GM12878 (cell line): ENCODE data around the gene MST1. TPM values are rescaled to one million over a fixed set of nuclear protein-coding genes. Genes with fewer than 3 reads are reported as not detected.

Source experiments
- ATAC-seq: fragments of 200-7000 bp; cut with Tn5 transposase; 3 replicates; pipeline ENCODE4 v1.9.1; 2020; ENCODE audit warnings: mild to moderate bottlenecking, moderate library complexity
- BruUV-seq: library from RNA; stranded (reverse); fragments of 400-500 nt; replicated peaks from 2 replicates; lab custom pipeline; 2021; lab: Mats Ljungman, UMichigan
- CTCF ChIA-PET: fragments of 300-600 bp; sonication (Branson Sonifier 250); formaldehyde crosslinking; extraction: SDS; loops from one replicate; lab custom pipeline; 2021; ENCODE audit warnings: inconsistent platforms; lab: Yijun Ruan, JAX
- POLR2A ChIA-PET: fragments of 350-600 bp; formaldehyde crosslinking; extraction: SDS; loops from one replicate; lab custom pipeline; 2021; ENCODE audit warnings: inconsistent platforms; lab: Charles Lee
- RAD21 ChIA-PET: fragments of 300-600 bp; sonication (Branson Sonifier 250); formaldehyde crosslinking; loops from one replicate; lab custom pipeline; 2023; ENCODE audit warnings: antibody characterized with exemption; ENCODE audit not compliant: unreplicated experiment; lab: Charles Lee
- SMC1A ChIA-PET: fragments of 300-600 bp; sonication (Branson Sonifier 250); formaldehyde crosslinking; loops from one replicate; lab custom pipeline; 2023; ENCODE audit not compliant: unreplicated experiment, uncharacterized antibody; lab: Charles Lee
- DNase-seq: peaks from one replicate; pipeline ENCODE4 v3.0.0-alpha.2; 2011; ENCODE audit warnings: low read depth, low spot score
- FAIRE-seq: peaks from 3 replicates; lab custom pipeline; 2011; peaks lifted over from hg19 to GRCh38; lab: Jason Lieb, UNC
- H2AFZ ChIP-seq: 2 replicates; pipeline ENCODE4 v1.6.0; 2011; ENCODE audit warnings: low read depth, low read length, control low read depth; ENCODE audit not compliant: control insufficient read depth
- H3K27ac ChIP-seq: 2 replicates; pipeline ENCODE4 v1.5.1; 2011; ENCODE audit warnings: control low read depth; ENCODE audit not compliant: control insufficient read depth, insufficient read depth
- H3K27me3 ChIP-seq, 2 experiments: replicated peaks in 1 of 2; 2 replicates each; pipeline versions ENCODE4 v1.6.0 to v1.6.1; 2011; ENCODE audit warnings: low read length in 1 of 2; ENCODE audit not compliant: control insufficient read depth in 2 of 2, insufficient read depth in 2 of 2
- H3K36me3 ChIP-seq, 2 experiments: 2 replicates each; pipeline ENCODE4 v1.5.1; 2011; ENCODE audit warnings: low read length in 1 of 2; ENCODE audit not compliant: control insufficient read depth in 2 of 2, insufficient read depth in 2 of 2
- H3K4me1 ChIP-seq: 2 replicates; pipeline ENCODE4 v1.6.1; 2011; ENCODE audit warnings: mild to moderate bottlenecking, low read length, moderate library complexity, mixed read lengths; ENCODE audit not compliant: control insufficient read depth, insufficient read depth
- H3K4me2 ChIP-seq: 2 replicates; pipeline ENCODE4 v1.6.0; 2011; ENCODE audit warnings: control low read depth; ENCODE audit not compliant: control insufficient read depth, insufficient read depth
- H3K4me3 ChIP-seq: fragments of 200-600 bp; sonication (generic); 2 replicates; pipeline ENCODE4 v1.5.1; 2016
- H3K79me2 ChIP-seq: 2 replicates; pipeline ENCODE4 v1.6.0; 2011; ENCODE audit warnings: low read length; ENCODE audit not compliant: control insufficient read depth, insufficient read depth
- H3K9ac ChIP-seq: 2 replicates; pipeline ENCODE4 v1.8.0; 2011; ENCODE audit warnings: low read length, control low read depth, mixed read lengths; ENCODE audit not compliant: control insufficient read depth, insufficient read depth
- H3K9me3 ChIP-seq: replicated peaks from 3 replicates; pipeline ENCODE4 v1.5.1; 2011; ENCODE audit warnings: mild to moderate bottlenecking, low read length; ENCODE audit not compliant: control insufficient read depth, insufficient read depth
- H4K20me1 ChIP-seq: 2 replicates; pipeline ENCODE4 v1.6.0; 2011; ENCODE audit not compliant: control insufficient read depth, insufficient read depth
- BCLAF1 ChIP-seq: fragments of 450-650 bp; IDR thresholded peaks from 2 replicates; pipeline ENCODE4 v1.6.1; 2017; ENCODE audit warnings: antibody characterized with exemption, mild to moderate bottlenecking, moderate library complexity
- CBX3 ChIP-seq: fragments of 200-600 bp; sonication (generic); IDR thresholded peaks from 2 replicates; pipeline ENCODE4 v1.6.1; 2016; ENCODE audit warnings: low read depth, borderline replicate concordance
- FOXK2 ChIP-seq: fragments of 450-650 bp; IDR thresholded peaks from 2 replicates; pipeline ENCODE4 v1.6.1; 2017; ENCODE audit warnings: mild to moderate bottlenecking, moderate library complexity
- SREBF1 ChIP-seq: IDR thresholded peaks from 2 replicates; pipeline ENCODE4 v1.6.1; 2012; ENCODE audit warnings: mild to moderate bottlenecking, low read length
- TCF3 ChIP-seq: IDR thresholded peaks from 2 replicates; pipeline ENCODE4 v1.6.1; 2012; ENCODE audit warnings: low read depth, mild to moderate bottlenecking, low read length, borderline replicate concordance; ENCODE audit not compliant: insufficient read depth
- WGBS: methylation state at CpG from one replicate; pipeline ENCODE4 v1.1.6; 2016; ENCODE audit warnings: low lambda C conversion rate; ENCODE audit not compliant: insufficient replicate concordance, insufficient coverage; ENCODE audit errors: missing lambda C conversion rate; 5-methylcytosine and 5-hydroxymethylcytosine counted together
- in situ Hi-C: fragments of 300-500 bp; cut with MboI; formaldehyde crosslinking; loops from 9 replicates; pipeline ENCODE4 v1.14.3; 2018; ENCODE audit warnings: mixed read lengths
- intact Hi-C: fragments of 100-400 bp; cut with micrococcal nuclease; formaldehyde crosslinking; loops from one replicate; pipeline ENCODE4 v1.14.2; 2022; ENCODE audit not compliant: unreplicated experiment
- polyA plus RNA-seq, 11 experiments: library from polyadenylated mRNA; depleted of rRNA in 4 of 11; unstranded in 6 of 11; stranded (reverse) in 5 of 11; fragments of >200 nt; fragmentation: Nextera tagmentation in 4 of 11; fragmentation: Illumina TruSeq in 1 of 11; extraction: Ambion mirVana in 4 of 11; extraction: Trizol in 1 of 11; gene quantifications; 1 replicate in 1 of 11; 2 replicates in 10 of 11; pipeline versions ENCODE4 v1.2.1 to v1.2.3, GENCODE V29; 2011 to 2016; ENCODE audit warnings: inconsistent platforms in 2 of 11, missing spikeins in 2 of 11, low read depth in 1 of 11
- total RNA-seq, 4 experiments: library from RNA; depleted of rRNA in 3 of 4; stranded (reverse); fragments of >200 nt in 3 of 4; fragmentation: Illumina TruSeq in 1 of 4; extraction: Trizol in 1 of 4; gene quantifications; 2 replicates each; pipeline versions ENCODE4 v1.2.1 to v1.2.3, GENCODE V29; 2013 to 2021

MST1 gene
- total and polyA plus RNA-seq, 10 of the 15 experiments (the other 5 are each of a cell fraction or from before 2014, with no cell fraction given): 1.2 to 25.5 (median 4.1) TPM

GRCh38 chr3:49669352-49669751 is 19.9 kb downstream of the MST1 start:
- H3K9me3 ChIP-seq: no peaks in the 10 kb centered on the region
- peaks cover 8% of the 10 kb centered on the region for H3K79me2 ChIP-seq
- no peak overlapping the region for H3K27ac ChIP-seq
- 98% methylated on average over 3 of the region's 3 CpGs for WGBS
- no peak overlapping the region for H3K9ac ChIP-seq
- H3K27me3 ChIP-seq: no peaks in the 10 kb centered on the region
- ChIA-PET RAD21 (interaction anchor here (0.8 to 1.6 kb wide), 2 partner anchors 115 to 129 kb away, joined by 4 to 13 read pairs; partner anchors contain the start of gene BSN), SMC1A (interaction anchor here (1.8 kb wide), 1 partner anchor 129 kb away, joined by 4 read pairs; no protein-coding TSS in a partner anchor), POLR2A (no interaction called here), CTCF (interaction anchor here (5.3 kb wide), 1 partner anchor 131 kb away, joined by 210 read pairs; no protein-coding TSS in a partner anchor)
- ATAC-seq: no peak
- no peaks in the 10 kb centered on the region for H3K36me3 ChIP-seq
- H4K20me1 ChIP-seq: no peaks in the 10 kb centered on the region
- in situ Hi-C loops (no loop called here), intact Hi-C loops (no loop called here)
- TF ChIP-seq FOXK2 (no peak), TCF3 (no peak), CBX3 (no peak), SREBF1 (no peak), BCLAF1 (no peak)
- no peak for FAIRE-seq
- BruUV-seq: no TSS peak
- peaks cover 5% of the 10 kb centered on the region for H3K4me1 ChIP-seq
- no peak overlapping the region for H3K4me2 ChIP-seq
- no peak for DNase-seq
- H3K4me3 ChIP-seq: no peak overlapping the region
- H2AFZ ChIP-seq: no peak overlapping the region
